GM11168 (cell line): Measurements from ENCODE around the gene USP6.
"Not testable (repeated sequence)": the region's sequence is repeated elsewhere in the genome, so short reads cannot be mapped to it uniquely, and the experiment has no call there.

Experiments used
- in situ Hi-C: fragments of 300-500 bp; cut with MboI; formaldehyde crosslinking; loops from one replicate; pipeline ENCODE4 v1.12.0; 2022; ENCODE audit warnings: low sequenced_read_pairs; ENCODE audit not compliant: unreplicated experiment

Gene USP6

GRCh38 chr17:5121186-5121841, 5.5 kb downstream of the USP6 start:
- in situ Hi-C loops = no loop called here

DNA sequence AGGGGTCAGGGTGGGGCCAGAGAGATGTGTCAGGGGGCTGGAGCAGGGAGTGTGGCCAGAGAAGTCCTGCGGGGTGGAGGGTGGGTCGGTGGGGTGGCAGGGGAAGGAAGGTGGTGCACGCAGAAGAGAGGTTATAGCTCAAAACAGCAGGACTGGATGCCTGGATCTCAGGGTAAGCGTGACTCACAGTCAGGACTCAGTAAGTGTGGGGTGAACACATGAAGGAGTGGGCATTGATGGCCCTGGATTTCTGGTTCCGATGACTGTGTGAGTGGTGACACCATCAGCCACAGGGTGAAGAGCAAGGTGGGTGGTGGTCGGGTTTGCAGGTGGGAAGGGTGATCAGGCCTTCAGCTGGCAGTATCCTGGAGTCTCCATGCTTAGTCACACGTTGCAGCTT, 6.2 kb downstream of the USP6 start:
- in situ Hi-C loops = not testable (repeated sequence)

GRCh38 chr17:5122586-5123342, 6.9 kb downstream of the USP6 start:
- in situ Hi-C loops = no loop called here

- in situ Hi-C loops = no loop called here
Observed at GRCh38 chr17:5123343-5124124, 7.7 kb downstream of the USP6 start.

DNA sequence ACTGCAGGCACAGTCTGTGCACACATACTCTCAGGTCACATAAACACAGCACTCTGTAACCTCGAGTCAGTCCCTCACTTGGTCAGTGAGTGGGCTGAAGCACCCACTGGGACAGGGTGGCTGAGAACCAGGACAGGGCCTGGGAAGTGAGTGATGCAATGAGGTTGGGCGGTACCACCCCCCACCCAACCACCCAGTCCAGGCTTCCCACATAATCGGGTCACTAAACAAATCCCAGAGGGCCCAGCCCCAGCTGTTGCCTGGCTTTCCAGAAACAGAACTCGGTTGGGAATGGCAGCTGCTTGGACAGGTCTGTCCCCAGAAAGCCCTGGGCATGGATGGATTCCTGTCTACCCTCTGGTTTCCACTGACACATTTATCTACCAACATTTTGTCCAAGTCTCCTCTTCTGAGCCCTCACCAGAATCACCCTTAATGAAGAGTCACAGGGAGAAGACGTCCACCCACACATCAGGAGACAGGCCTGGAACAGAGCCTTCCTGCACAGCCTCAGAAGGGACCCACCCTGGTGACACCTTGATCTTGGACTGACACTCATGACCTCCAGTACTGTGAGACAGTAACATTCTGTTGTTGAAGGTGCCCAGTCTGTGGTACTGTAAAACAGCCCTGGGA, 8.4 kb downstream of the USP6 start:
- in situ Hi-C loops = not testable (repeated sequence)

DNA sequence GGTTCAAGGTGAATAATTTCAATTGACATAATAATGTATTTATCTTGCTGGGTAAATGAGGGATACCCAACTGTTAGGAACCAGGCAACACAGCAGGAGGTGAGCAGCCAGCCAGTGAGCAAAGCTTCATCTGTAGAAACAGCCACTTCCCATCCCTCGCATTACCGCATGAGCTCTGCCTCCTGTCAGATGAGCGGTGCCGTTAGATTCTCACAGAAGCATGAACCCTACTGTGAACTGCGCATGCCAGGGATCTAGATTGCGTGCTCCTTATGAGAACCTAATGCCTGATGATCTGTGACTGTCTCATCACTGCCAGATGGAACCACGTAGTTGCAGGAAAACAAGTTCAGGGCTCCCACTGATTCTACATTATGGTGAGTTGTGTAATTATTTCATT, 9.1 kb downstream of the USP6 start:
- in situ Hi-C loops = not testable (repeated sequence)

- in situ Hi-C loops = no loop called here
Observed at GRCh38 chr17:5126719-5127488, 11.1 kb downstream of the USP6 start.

DNA sequence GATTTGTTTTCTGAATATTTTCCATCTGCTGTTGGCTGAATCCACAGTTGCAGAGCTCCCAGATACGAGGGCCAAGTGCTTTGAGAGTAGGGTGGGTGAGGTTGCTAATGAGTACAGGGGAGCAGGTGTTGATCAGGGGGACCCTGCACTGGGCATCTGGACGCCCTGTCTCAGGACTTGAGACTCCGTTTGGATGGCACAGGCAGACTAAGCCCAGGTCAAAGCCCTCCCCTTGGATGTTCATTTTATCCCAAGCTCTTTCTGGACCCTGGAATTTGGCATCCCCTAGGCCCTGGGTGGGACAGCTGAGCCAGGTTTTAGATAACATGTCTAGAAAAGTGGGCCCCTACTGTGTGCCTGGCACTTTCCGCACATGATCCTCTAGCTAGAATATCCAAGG, 12.1 kb downstream of the USP6 start:
- in situ Hi-C loops = no loop called here

DNA sequence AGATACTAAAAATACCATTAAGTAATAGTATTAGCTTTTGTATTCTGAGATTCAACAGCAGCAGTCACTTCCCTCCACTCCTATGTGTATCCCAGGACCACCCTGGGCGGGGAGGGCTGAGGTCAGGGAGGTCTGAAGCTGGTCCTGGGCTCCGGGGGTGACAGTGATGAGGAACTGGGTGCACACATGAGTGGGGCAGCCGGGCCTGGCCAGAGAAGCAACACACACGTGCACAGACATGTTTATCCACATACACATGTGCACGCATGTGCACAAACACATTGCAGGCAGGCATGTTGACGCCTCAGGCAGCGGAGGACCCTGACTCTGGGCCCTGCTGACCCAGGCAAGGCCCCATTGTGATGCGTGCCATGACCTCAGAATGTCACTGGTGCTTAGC, 12.6 kb downstream of the USP6 start:
- in situ Hi-C loops = not testable (repeated sequence)

DNA sequence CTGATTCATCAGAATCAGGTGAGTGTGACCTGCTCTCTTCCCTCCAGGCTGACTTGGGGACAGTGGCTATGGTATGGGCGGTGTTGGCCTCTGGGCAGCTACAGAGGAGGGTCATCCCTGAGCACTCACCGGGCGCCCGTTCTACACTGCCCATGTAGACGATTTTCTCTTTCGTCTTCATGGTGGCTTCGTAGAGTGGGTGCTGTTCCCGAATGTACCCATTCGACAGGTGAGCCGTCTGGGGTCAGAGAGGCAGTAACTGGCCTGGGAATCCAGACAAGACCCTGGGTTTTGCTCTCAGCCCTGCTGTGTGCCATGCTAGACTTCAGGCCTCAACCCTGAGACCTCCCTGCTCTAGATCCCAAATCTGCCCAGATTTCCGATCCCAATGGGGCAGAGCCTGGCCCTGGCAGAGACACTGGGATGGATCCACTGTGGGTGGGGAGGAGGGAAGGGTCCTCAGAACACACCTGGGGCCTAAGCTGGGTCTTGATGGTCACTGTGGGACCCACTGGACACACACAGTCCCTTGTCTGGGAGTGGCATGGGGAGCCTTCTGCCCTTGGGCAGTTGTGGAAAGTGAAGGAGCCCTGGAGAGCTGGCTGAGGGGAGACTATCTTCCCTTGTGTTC, 13.2 kb downstream of the USP6 start:
- in situ Hi-C loops = no loop called here

DNA sequence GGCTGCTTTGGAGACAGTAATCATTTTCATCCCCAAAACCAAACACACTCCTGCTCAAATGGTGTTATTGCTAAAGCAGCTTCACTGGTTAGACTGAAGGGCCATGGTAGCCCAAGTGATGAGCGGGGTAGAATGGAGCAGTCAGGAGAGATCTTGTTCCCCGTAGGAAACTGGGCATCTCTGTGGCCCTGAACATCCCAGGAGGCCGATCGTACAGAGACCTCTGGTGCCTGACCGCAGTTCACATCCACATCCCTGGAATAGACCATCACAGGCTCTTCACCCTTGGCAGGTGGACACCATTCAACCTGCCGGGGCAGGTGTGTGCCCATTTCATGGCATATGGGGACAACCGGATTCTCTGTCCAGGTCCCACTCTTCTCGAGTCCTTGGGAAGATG, 13.9 kb downstream of the USP6 start:
- in situ Hi-C loops = not testable (repeated sequence)

DNA sequence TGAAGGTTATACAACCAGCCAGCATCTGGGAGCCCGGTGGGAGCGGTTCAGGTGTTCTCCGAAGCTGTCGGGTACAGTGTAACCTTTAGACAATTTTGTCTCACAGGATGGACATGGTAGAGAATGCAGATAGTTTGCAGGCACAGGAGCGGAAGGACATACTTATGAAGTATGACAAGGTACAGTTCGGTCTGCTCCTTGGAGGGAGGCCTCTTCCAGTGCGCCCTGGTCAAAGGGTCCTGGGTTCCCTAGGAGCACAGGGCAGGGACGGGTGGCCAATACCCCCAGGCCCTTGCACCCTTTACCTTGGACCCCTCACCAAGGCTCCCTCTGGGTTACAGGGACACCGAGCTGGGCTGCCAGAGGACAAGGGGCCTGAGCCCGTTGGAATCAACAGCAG, 14.4 kb downstream of the USP6 start:
- in situ Hi-C loops = not testable (repeated sequence)

GRCh38 chr17:5130687-5131086, 14.9 kb downstream of the USP6 start:
- in situ Hi-C loops = not testable (repeated sequence)

- in situ Hi-C loops = no loop called here
Observed at GRCh38 chr17:5131146-5131715, 15.4 kb downstream of the USP6 start.

GRCh38 chr17:5131799-5132502, 16.1 kb downstream of the USP6 start:
- in situ Hi-C loops = not testable (repeated sequence)

DNA sequence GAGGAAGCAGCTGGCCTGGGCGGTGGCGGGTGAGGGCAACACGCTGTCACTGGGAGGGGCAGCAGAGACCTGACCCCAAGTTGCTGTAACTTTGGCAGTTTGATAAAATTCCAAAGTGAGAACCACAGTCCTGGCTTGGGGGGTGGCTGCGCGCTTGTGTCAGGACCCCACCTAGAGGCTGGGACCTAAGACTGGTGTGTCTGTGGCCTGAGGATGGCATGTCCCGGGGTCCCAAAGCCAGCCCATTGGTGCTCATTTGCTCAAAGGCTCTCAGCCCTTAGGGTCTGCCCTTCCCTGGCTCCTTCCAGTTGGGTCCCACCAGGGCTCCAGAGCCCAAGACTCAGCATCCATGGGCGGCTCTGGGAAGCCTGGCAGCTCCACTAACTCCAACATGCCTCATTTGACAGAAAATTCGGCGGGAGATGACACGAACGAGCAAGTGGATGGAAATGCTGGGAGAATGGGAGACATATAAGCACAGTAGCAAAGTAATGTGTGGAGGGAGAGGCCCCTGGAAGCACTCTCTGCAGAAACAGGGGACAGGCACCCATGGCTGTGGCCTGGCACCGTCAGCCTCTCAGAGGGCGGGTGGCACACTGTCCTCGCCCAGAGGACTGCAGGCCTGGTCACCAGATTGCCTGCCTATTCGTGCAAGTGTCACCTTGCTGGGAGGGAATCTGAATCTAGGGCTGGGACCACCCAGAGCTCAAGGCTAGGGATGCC, 16.8 kb downstream of the USP6 start:
- in situ Hi-C loops = not testable (repeated sequence)

DNA sequence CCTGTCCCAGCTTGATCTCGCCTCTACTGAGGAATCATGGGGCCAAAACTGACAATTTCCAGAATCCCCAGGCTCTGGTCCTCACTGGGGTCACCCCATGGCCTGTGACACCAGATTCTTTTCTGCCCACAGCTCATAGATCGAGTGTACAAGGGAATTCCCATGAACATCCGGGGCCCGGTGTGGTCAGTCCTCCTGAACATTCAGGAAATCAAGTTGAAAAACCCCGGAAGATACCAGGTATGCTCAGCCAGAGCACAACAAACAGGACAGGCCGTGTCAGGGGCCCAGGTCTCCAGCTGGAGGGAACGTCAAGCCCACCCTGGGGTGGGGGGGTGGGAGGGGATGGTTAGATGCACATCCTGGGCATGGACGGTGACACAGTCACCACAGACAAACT, 17.5 kb downstream of the USP6 start:
- in situ Hi-C loops = no loop called here

GRCh38 chr17:5133961-5134360, 18.1 kb downstream of the USP6 start:
- in situ Hi-C loops = not testable (repeated sequence)
